Subcutaneous abdominal adipose tissue (tissue), 5 donors: Measurements from ENCODE around the gene GAPT.
"Not testable (repeated sequence)": the region's sequence is repeated elsewhere in the genome, so short reads cannot be mapped to it uniquely, and the experiment has no call there.

Experiments used
- H3K27ac ChIP-seq: one replicate; pipeline ENCODE4 v1.7.0; 2013; ENCODE audit warnings: low read depth, mild to moderate bottlenecking, inconsistent platforms, low read length, moderate library complexity
- H3K27me3 ChIP-seq, 5 donors: one replicate each; pipeline ENCODE4 v1.7.0; 2013; ENCODE audit warnings: low read length in 5 of 5, inconsistent platforms in 1 of 5; ENCODE audit not compliant: control insufficient read depth in 5 of 5, insufficient read depth in 4 of 5
- H3K36me3 ChIP-seq, 5 donors: one replicate each; pipeline ENCODE4 v1.7.0; 2013; ENCODE audit warnings: low read length in 5 of 5; ENCODE audit not compliant: control insufficient read depth in 5 of 5, insufficient read depth in 5 of 5
- H3K4me1 ChIP-seq, 5 donors: one replicate each; pipeline ENCODE4 v1.7.0; 2013; ENCODE audit warnings: low read length in 5 of 5, mild to moderate bottlenecking in 3 of 5, moderate library complexity in 1 of 5; ENCODE audit not compliant: control insufficient read depth in 5 of 5, insufficient read depth in 5 of 5
- H3K4me3 ChIP-seq, 5 donors: one replicate each; pipeline ENCODE4 v1.7.0; 2013; ENCODE audit warnings: low read length in 5 of 5, low read depth in 1 of 5
- H3K9ac ChIP-seq, 5 donors: one replicate each; pipeline ENCODE4 v1.7.0; 2013; ENCODE audit warnings: low read length in 5 of 5, mild to moderate bottlenecking in 4 of 5, moderate library complexity in 3 of 5
- H3K9me3 ChIP-seq, 5 donors: one replicate each; pipeline ENCODE4 v1.7.0; 2013; ENCODE audit warnings: low read length in 5 of 5; ENCODE audit not compliant: control insufficient read depth in 5 of 5
- donor health status: healthy.
- donor health status: healthy.
- donor health status: healthy.
- donor health status: healthy.
- donor health status: healthy.

The GAPT gene

GRCh38 chr5:58524571-58524970 lies 33.3 kb downstream of the GAPT start:
- Histone ChIP-seq H3K9me3 (no peaks in the 10 kb centered on the region), H3K27me3 (no peaks in the 10 kb centered on the region), H3K36me3 (no peaks in the 10 kb centered on the region), H3K4me1 (peaks cover 0 to 11% (median 7%) of the 10 kb centered on the region in 5 donors), H3K9ac (no peak overlapping the region), H3K4me3 (no peak overlapping the region), H3K27ac (no peak overlapping the region)

- peaks cover 0 to 12% (median 5%) of the 10 kb centered on the region in 5 donors for H3K9me3 ChIP-seq
These were observed 39.8 kb downstream of the GAPT start for GRCh38 chr5:58530942-58531490.

GRCh38 chr5:58541935-58542334 lies 50.7 kb downstream of the GAPT start:
- H3K4me1 ChIP-seq, H3K36me3 ChIP-seq, H3K4me3 ChIP-seq, H3K9me3 ChIP-seq, H3K9ac ChIP-seq, H3K27me3 ChIP-seq, H3K27ac ChIP-seq: not testable (repeated sequence)

More at GRCh38 chr5:58530942-58531490, 39.8 kb downstream of the GAPT start:
- Histone ChIP-seq H3K4me1 (no peaks in the 10 kb centered on the region), H3K4me3 (no peak overlapping the region), H3K36me3 (no peaks in the 10 kb centered on the region), H3K27ac (no peak overlapping the region), H3K27me3 (no peaks in the 10 kb centered on the region), H3K9ac (no peak overlapping the region)

- Histone ChIP-seq H3K27me3 (no peaks in the 10 kb centered on the region), H3K36me3 (no peaks in the 10 kb centered on the region), H3K9ac (no peak overlapping the region), H3K4me1 (peaks cover 0 to 6% (median 0%) of the 10 kb centered on the region in 5 donors), H3K9me3 (no peaks in the 10 kb centered on the region), H3K4me3 (no peak overlapping the region), H3K27ac (no peak overlapping the region)
These were observed 51.5 kb downstream of the GAPT start for GRCh38 chr5:58542709-58543108.

GRCh38 chr5:58543723-58544122 lies 52.5 kb downstream of the GAPT start:
- Histone ChIP-seq H3K36me3 (no peaks in the 10 kb centered on the region), H3K27ac (no peak overlapping the region), H3K27me3 (no peaks in the 10 kb centered on the region), H3K4me3 (no peak overlapping the region), H3K9me3 (no peaks in the 10 kb centered on the region), H3K9ac (no peak overlapping the region), H3K4me1 (peaks cover 0 to 6% (median 0%) of the 10 kb centered on the region in 5 donors)

- Histone ChIP-seq H3K9me3 (no peaks in the 10 kb centered on the region), H3K4me3 (no peak overlapping the region)
These were observed 53.0 kb downstream of the GAPT start for GRCh38 chr5:58544195-58544594.

GRCh38 chr5:58544926-58545325 lies 53.7 kb downstream of the GAPT start:
- Histone ChIP-seq H3K27ac (no peak overlapping the region), H3K9ac (no peak overlapping the region), H3K9me3 (no peaks in the 10 kb centered on the region), H3K36me3 (no peaks in the 10 kb centered on the region), H3K4me1 (peaks cover 0 to 6% (median 0%) of the 10 kb centered on the region in 5 donors), H3K27me3 (no peaks in the 10 kb centered on the region), H3K4me3 (no peak overlapping the region)

More at GRCh38 chr5:58544195-58544594, 53.0 kb downstream of the GAPT start:
- H3K27ac ChIP-seq, result no peak overlapping the region
- no peaks in the 10 kb centered on the region for H3K27me3 ChIP-seq
- peaks cover 0 to 6% (median 0%) of the 10 kb centered on the region in 5 donors for H3K4me1 ChIP-seq
- H3K9ac ChIP-seq, result no peak overlapping the region
- H3K36me3 ChIP-seq, result no peaks in the 10 kb centered on the region

- Histone ChIP-seq H3K27me3 (no peaks in the 10 kb centered on the region), H3K9ac (no peak overlapping the region), H3K9me3 (no peaks in the 10 kb centered on the region), H3K4me1 (peaks cover 0 to 6% (median 0%) of the 10 kb centered on the region in 5 donors), H3K27ac (no peak overlapping the region), H3K4me3 (no peak overlapping the region), H3K36me3 (no peaks in the 10 kb centered on the region)
These were observed 54.7 kb downstream of the GAPT start for GRCh38 chr5:58545912-58546311.
